NT2/D1 (cell line): ENCODE measurements around the gene XPC.

Experiments used
- SUZ12 ChIP-seq: IDR thresholded peaks from 2 replicates; pipeline ENCODE4 v1.6.1; 2011; ENCODE audit not compliant: insufficient read length, insufficient read depth; ENCODE audit errors: extremely low read depth
- YY1 ChIP-seq: IDR thresholded peaks from 2 replicates; pipeline ENCODE4 v1.6.1; 2011; ENCODE audit not compliant: insufficient read length, insufficient read depth
- ZNF274 ChIP-seq: IDR thresholded peaks from 2 replicates; pipeline ENCODE4 v1.6.1; 2011; ENCODE audit warnings: mild to moderate bottlenecking, low read depth, low read length

- TF ChIP-seq ZNF274 (no peak), SUZ12 (no peak), YY1 (no peak)
Measured at GRCh38 chr3:14169435-14169834, 9.0 kb downstream of the XPC start.
